HEK293T (cell line): Measurements from ENCODE around the gene SYNE1.

Experiments used
- CTCF ChIA-PET: fragments of 350-600 bp; formaldehyde crosslinking; extraction: SDS; loops from one replicate; lab custom pipeline; 2021; ENCODE audit warnings: antibody characterized with exemption, inconsistent platforms; lab: Yijun Ruan, JAX
- POLR2A ChIA-PET: fragments of 350-600 bp; formaldehyde crosslinking; extraction: SDS; loops from one replicate; lab custom pipeline; 2020; ENCODE audit warnings: antibody characterized with exemption, inconsistent platforms; lab: Yijun Ruan, JAX
- DNase-seq: peaks from one replicate; pipeline ENCODE4 v3.0.0; 2012; ENCODE audit warnings: mixed read lengths; ENCODE audit errors: extremely low spot score
- ARNT ChIP-seq: fragments of 450-650 bp; IDR thresholded peaks from 2 replicates; pipeline ENCODE4 v1.6.1; 2017; ENCODE audit warnings: mild to moderate bottlenecking
- BHLHE40 ChIP-seq: fragments of 450-650 bp; IDR thresholded peaks from 2 replicates; pipeline ENCODE4 v1.6.1; 2016; ENCODE audit warnings: mild to moderate bottlenecking, moderate library complexity, borderline replicate concordance
- CTBP1 ChIP-seq: fragments of 450-650 bp; IDR thresholded peaks from 2 replicates; pipeline ENCODE4 v1.6.1; 2016; ENCODE audit warnings: borderline replicate concordance
- ELF4 ChIP-seq: fragments of 450-650 bp; IDR thresholded peaks from 2 replicates; pipeline ENCODE4 v1.6.1; 2017; ENCODE audit warnings: antibody characterized with exemption
- FOXA1 ChIP-seq: fragments of 450-650 bp; IDR thresholded peaks from 2 replicates; pipeline ENCODE4 v1.6.1; 2016; ENCODE audit warnings: mild to moderate bottlenecking
- FOXK2 ChIP-seq: fragments of 450-650 bp; IDR thresholded peaks from 2 replicates; pipeline ENCODE4 v1.6.1; 2016; ENCODE audit warnings: mild to moderate bottlenecking
- FOXM1 ChIP-seq: fragments of 450-650 bp; IDR thresholded peaks from 2 replicates; pipeline ENCODE4 v1.6.1; 2017; ENCODE audit warnings: mild to moderate bottlenecking, borderline replicate concordance
- HDGF ChIP-seq: fragments of 450-650 bp; IDR thresholded peaks from 2 replicates; pipeline ENCODE4 v1.6.1; 2017; ENCODE audit warnings: antibody characterized with exemption, borderline replicate concordance
- L3MBTL2 ChIP-seq: fragments of 450-650 bp; conservative IDR thresholded peaks from 2 replicates; pipeline ENCODE4 v1.6.1; 2016; ENCODE audit warnings: mild to moderate bottlenecking
- LEF1 ChIP-seq: fragments of 450-650 bp; IDR thresholded peaks from 2 replicates; pipeline ENCODE4 v1.6.1; 2017; ENCODE audit warnings: mild to moderate bottlenecking, borderline replicate concordance
- NFRKB ChIP-seq: fragments of 450-650 bp; IDR thresholded peaks from 2 replicates; pipeline ENCODE4 v1.6.1; 2016; ENCODE audit warnings: mild to moderate bottlenecking, moderate library complexity
- PKNOX1 ChIP-seq: fragments of 450-650 bp; IDR thresholded peaks from 2 replicates; pipeline ENCODE4 v1.6.1; 2016
- SP1 ChIP-seq: fragments of 450-650 bp; IDR thresholded peaks from 2 replicates; pipeline ENCODE4 v1.6.1; 2017
- SUZ12 ChIP-seq: fragments of 450-650 bp; IDR thresholded peaks from 2 replicates; pipeline ENCODE4 v1.6.1; 2016; ENCODE audit warnings: mild to moderate bottlenecking
- TARDBP ChIP-seq: fragments of 450-650 bp; IDR thresholded peaks from 2 replicates; pipeline ENCODE4 v1.6.1; 2016
- ZNF384 ChIP-seq: fragments of 450-650 bp; IDR thresholded peaks from 2 replicates; pipeline ENCODE4 v1.6.1; 2016

SYNE1 gene

GRCh38 chr6:152463164-152463563 lies 174.0 kb downstream of the SYNE1 start:
- CTCF ChIA-PET, result no interaction called here
- no peak for DNase-seq
- no peak for TF ChIP-seq SP1
- TF ChIP-seq ZNF384, result no peak
- TF ChIP-seq BHLHE40, result no peak
- POLR2A ChIA-PET, result no interaction called here

- no peak for TF ChIP-seq FOXA1
- no peak for TF ChIP-seq PKNOX1
- no peak for TF ChIP-seq ARNT
- TF ChIP-seq FOXM1, result no peak
- no peak for TF ChIP-seq NFRKB
- TF ChIP-seq ZNF384, result no peak
- TF ChIP-seq SUZ12, result no peak
- no peak for TF ChIP-seq L3MBTL2
- ChIA-PET POLR2A (no interaction called here), CTCF (interaction anchor here (0.6 kb wide), 1 partner anchor 112 kb away, joined by 3 read pairs; no protein-coding TSS in a partner anchor)
- no peak for DNase-seq
Observed at GRCh38 chr6:152462716-152463115, 174.4 kb downstream of the SYNE1 start.

- no peak for TF ChIP-seq FOXM1
- no peak for TF ChIP-seq FOXK2
- no peak for TF ChIP-seq SUZ12
- no peak for TF ChIP-seq SP1
- TF ChIP-seq ZNF384, result no peak
- no peak for TF ChIP-seq PKNOX1
- no peak for TF ChIP-seq NFRKB
- TF ChIP-seq L3MBTL2, result no peak
- ChIA-PET POLR2A (no interaction called here), CTCF (interaction anchor here (0.8 kb wide), 1 partner anchor 28 kb away, joined by 4 read pairs; no protein-coding TSS in a partner anchor)
- no peak for DNase-seq
Observed at GRCh38 chr6:152461556-152461955, 175.6 kb downstream of the SYNE1 start.

- no peak for TF ChIP-seq BHLHE40
- ChIA-PET POLR2A (no interaction called here), CTCF (interaction anchor here (0.6 to 0.7 kb wide), 2 partner anchors 9 to 28 kb away, joined by 3 read pairs; no protein-coding TSS in a partner anchor)
- no peak for DNase-seq
Observed at GRCh38 chr6:152458648-152459644, 178.2 kb downstream of the SYNE1 start.

- DNase-seq, result no peak
Observed at GRCh38 chr6:152457949-152458624, 179.1 kb downstream of the SYNE1 start.

GRCh38 chr6:152454003-152454402 lies 183.2 kb downstream of the SYNE1 start:
- POLR2A ChIA-PET, result no interaction called here
- CTCF ChIA-PET, result no interaction called here
- no peak for DNase-seq
- no peak for TF ChIP-seq L3MBTL2
- TF ChIP-seq SP1, result no peak
- no peak for TF ChIP-seq TARDBP
- TF ChIP-seq PKNOX1, result no peak
- TF ChIP-seq FOXK2, result no peak
- no peak for TF ChIP-seq CTBP1

More at GRCh38 chr6:152457949-152458624, 179.1 kb downstream of the SYNE1 start:
- POLR2A ChIA-PET, result no interaction called here
- CTCF ChIA-PET, result no interaction called here
- TF ChIP-seq L3MBTL2 (no peak), CTBP1 (no peak), FOXA1 (no peak), TARDBP (no peak), ZNF384 (no peak), HDGF (no peak), LEF1 (no peak), BHLHE40 (no peak), FOXK2 (no peak), ELF4 (no peak), SP1 (no peak), SUZ12 (no peak), NFRKB (no peak), FOXM1 (no peak), ARNT (no peak)
